GM23338 (cell line): ENCODE measurements around the gene DOCK2. TPM values are rescaled to one million over a fixed set of nuclear protein-coding genes. Genes with fewer than 3 reads are reported as not detected.

Experiments
- ATAC-seq: fragments of 200-7000 bp; cut with Tn5 transposase; 3 replicates; pipeline ENCODE4 v1.9.1; 2020
- DNase-seq: peaks from one replicate; pipeline ENCODE4 v3.0.0-alpha.2; 2015; ENCODE audit warnings: low spot score
- H2AFZ ChIP-seq: fragments of 200-600 bp; sonication (generic); 2 replicates; pipeline ENCODE4 v1.8.0; 2016; ENCODE audit warnings: antibody characterized with exemption, mild to moderate bottlenecking, moderate library complexity
- H3F3A ChIP-seq: fragments of 200-600 bp; sonication (generic); replicated peaks from 2 replicates; pipeline ENCODE4 v1.8.0; 2017; ENCODE audit warnings: antibody characterized with exemption, mixed run types, low read depth
- H3K27ac ChIP-seq: fragments of 200-600 bp; sonication (generic); 2 replicates; pipeline ENCODE4 v1.6.1; 2016; ENCODE audit warnings: low read depth
- H3K27me3 ChIP-seq: fragments of 200-600 bp; sonication (generic); 2 replicates; pipeline ENCODE4 v1.8.0; 2016; ENCODE audit warnings: mild to moderate bottlenecking, mixed run types, moderate library complexity; ENCODE audit not compliant: insufficient read depth
- H3K36me3 ChIP-seq: fragments of 200-600 bp; sonication (generic); 2 replicates; pipeline ENCODE4 v1.8.0; 2016; ENCODE audit warnings: mild to moderate bottlenecking; ENCODE audit not compliant: insufficient read depth
- H3K4me1 ChIP-seq: fragments of 200-600 bp; sonication (generic); 2 replicates; pipeline ENCODE4 v1.8.0; 2016; ENCODE audit warnings: mild to moderate bottlenecking, moderate library complexity; ENCODE audit not compliant: insufficient read depth
- H3K4me2 ChIP-seq: fragments of 200-600 bp; sonication (generic); 2 replicates; pipeline ENCODE4 v1.7.1; 2017; ENCODE audit warnings: mixed run types
- H3K4me3 ChIP-seq: fragments of 200-600 bp; sonication (generic); 2 replicates; pipeline ENCODE4 v1.6.1; 2016; ENCODE audit warnings: mixed run types
- H3K79me2 ChIP-seq: fragments of 200-600 bp; sonication (generic); replicated peaks from 2 replicates; pipeline ENCODE4 v1.8.0; 2017; ENCODE audit warnings: mild to moderate bottlenecking; ENCODE audit not compliant: insufficient read depth
- H3K9me2 ChIP-seq: fragments of 200-600 bp; sonication (generic); 2 replicates; pipeline ENCODE4 v1.8.0; 2017; ENCODE audit not compliant: insufficient read depth
- H4K20me1 ChIP-seq: fragments of 200-600 bp; sonication (generic); replicated peaks from 2 replicates; pipeline ENCODE4 v1.8.0; 2017; ENCODE audit warnings: mild to moderate bottlenecking; ENCODE audit not compliant: insufficient read depth
- H3K27ac Mint-ChIP-seq: 2 replicates; pipeline ENCODE4 v1.8.0; 2020; ENCODE audit warnings: inconsistent platforms, mild to moderate bottlenecking, moderate library complexity, mixed read lengths
- H3K27me3 Mint-ChIP-seq: 3 replicates; pipeline ENCODE4 v1.8.0; 2022; ENCODE audit warnings: low read depth, mild to moderate bottlenecking, moderate library complexity, mixed read lengths, inconsistent platforms; ENCODE audit not compliant: insufficient read depth, poor library complexity
- H3K36me3 Mint-ChIP-seq: 3 replicates; pipeline ENCODE4 v1.8.0; 2021; ENCODE audit warnings: low read depth, mild to moderate bottlenecking, inconsistent platforms, moderate library complexity, mixed read lengths
- H3K4me1 Mint-ChIP-seq: 3 replicates; pipeline ENCODE4 v1.8.0; 2020; ENCODE audit warnings: mild to moderate bottlenecking, inconsistent platforms, mixed read lengths
- H3K4me3 Mint-ChIP-seq: 3 replicates; pipeline ENCODE4 v1.8.0; 2021; ENCODE audit warnings: moderate library complexity, mild to moderate bottlenecking, inconsistent platforms, mixed read lengths
- H3K9me3 Mint-ChIP-seq: 3 replicates; pipeline ENCODE4 v1.8.0; 2020; ENCODE audit warnings: moderate library complexity, mild to moderate bottlenecking, inconsistent platforms, mixed read lengths
- CREB1 ChIP-seq: fragments of 250-450 bp; sonication (Bioruptor Pico); IDR thresholded peaks from 2 replicates; pipeline ENCODE4 v1.5.0; 2020; ENCODE audit warnings: low read depth, mild to moderate bottlenecking, moderate library complexity
- CTCF ChIP-seq, 2 experiments: fragments of 200-600 bp in 1 of 2; sonication (generic) in 1 of 2; conservative IDR thresholded peaks; 2 replicates each; pipeline versions ENCODE4 v1.5.1 to v1.6.1; 2016 to 2017; ENCODE audit warnings: antibody characterized with exemption in 2 of 2, low read depth in 2 of 2, mild to moderate bottlenecking in 2 of 2, moderate library complexity in 1 of 2
- ETS1 ChIP-seq: IDR thresholded peaks from 2 replicates; pipeline ENCODE4 v1.6.1; 2016; ENCODE audit warnings: antibody characterized with exemption
- EZH2 ChIP-seq: fragments of 200-600 bp; sonication (generic); IDR thresholded peaks from one replicate; pipeline ENCODE4 v1.8.0; 2017; ENCODE audit warnings: antibody characterized with exemption, mild to moderate bottlenecking, low read depth; ENCODE audit not compliant: unreplicated experiment
- EZH2phosphoT487 ChIP-seq: fragments of 200-600 bp; sonication (generic); IDR thresholded peaks from one replicate; pipeline ENCODE4 v1.8.1; 2018; ENCODE audit warnings: antibody characterized with exemption; ENCODE audit not compliant: unreplicated experiment
- JUNB ChIP-seq: IDR thresholded peaks from one replicate; pipeline ENCODE4 v1.6.1; 2016; ENCODE audit warnings: antibody characterized with exemption; ENCODE audit not compliant: unreplicated experiment
- NANOG ChIP-seq: IDR thresholded peaks from 2 replicates; pipeline ENCODE4 v1.6.1; 2016; ENCODE audit warnings: antibody characterized with exemption, borderline replicate concordance
- POLR2AphosphoS5 ChIP-seq: IDR thresholded peaks from 2 replicates; pipeline ENCODE4 v1.6.1; 2016; ENCODE audit warnings: antibody characterized with exemption, low read depth
- STAT1 ChIP-seq: IDR thresholded peaks from one replicate; pipeline ENCODE4 v1.6.1; 2016; ENCODE audit warnings: antibody characterized with exemption; ENCODE audit not compliant: unreplicated experiment
- ZNF114 ChIP-seq: fragments of 250-450 bp; sonication (Bioruptor Pico); IDR thresholded peaks from 2 replicates; pipeline ENCODE4 v1.5.0; 2020; ENCODE audit warnings: mild to moderate bottlenecking, moderate library complexity
- ZNF331 ChIP-seq: fragments of 250-450 bp; sonication (Bioruptor Pico); IDR thresholded peaks from 2 replicates; pipeline ENCODE4 v1.5.0; 2020; ENCODE audit warnings: low read depth, mild to moderate bottlenecking, moderate library complexity
- polyA plus RNA-seq: library from polyadenylated mRNA; unstranded; fragments of >200 nt; fragmentation: Nextera tagmentation; extraction: Ambion mirVana; gene quantifications from 2 replicates; pipeline ENCODE4 v1.2.1, GENCODE V29; 2016
- total RNA-seq: library from RNA; depleted of rRNA; stranded (reverse); fragments of >200 nt; shearing (Covaris generic); gene quantifications from 2 replicates; pipeline ENCODE4 v1.2.3, GENCODE V29; 2014
- TF ChIP-seq, protein P1 (sequence below): IDR thresholded peaks from one replicate; pipeline ENCODE4 v1.6.1; 2018; ENCODE audit warnings: antibody characterized with exemption; ENCODE audit not compliant: unreplicated experiment
- TF ChIP-seq, protein P2 (sequence below): fragments of 250-450 bp; sonication (Bioruptor Pico); IDR thresholded peaks from 2 replicates; pipeline ENCODE4 v1.5.0; 2020; ENCODE audit warnings: mild to moderate bottlenecking, moderate library complexity

DOCK2 gene
- total and polyA plus RNA-seq, 2 experiments from 2014 or later: 3.7 to 9.4 TPM

DNA sequence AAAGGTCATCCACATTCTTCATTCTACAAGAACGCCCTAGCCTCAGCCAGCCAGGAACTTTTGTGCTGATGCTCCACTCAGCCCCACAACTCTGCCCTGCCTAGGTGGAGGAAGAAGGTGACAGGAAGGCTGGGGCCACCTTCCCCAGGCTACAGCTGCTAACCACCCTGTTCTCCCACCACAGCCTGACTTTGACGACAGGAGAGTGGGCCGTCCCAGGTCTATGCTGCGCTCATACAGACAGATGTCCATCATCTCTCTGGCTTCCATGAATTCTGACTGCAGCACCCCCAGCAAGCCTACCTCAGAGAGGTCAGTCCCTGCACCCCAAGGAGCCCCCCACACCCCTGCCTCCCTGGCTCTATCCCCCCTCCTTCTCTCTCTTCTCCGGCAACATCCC is 440.5 kb downstream of the DOCK2 start:
- no peak overlapping the region for H3K4me2 ChIP-seq
- H3K4me3 ChIP-seq: no peak overlapping the region
- H3K36me3 ChIP-seq: no peaks in the 10 kb centered on the region
- no peaks in the 10 kb centered on the region for H3K36me3 Mint-ChIP-seq
- no peak overlapping the region for H3K27ac Mint-ChIP-seq
- TF ChIP-seq CREB1 (CRISPR knock-in tag) (no peak), NANOG (no peak), CTCF (conservative IDR thresholded peaks at IDR 0.05; ENCODE audit: low read depth in 2 of 2) (no peak), EZH2phosphoT487 (no peak), JUNB (no peak), ZNF114 (CRISPR knock-in tag) (no peak), EZH2 (no peak), ETS1 (no peak), ZNF331 (CRISPR knock-in tag) (no peak), POLR2AphosphoS5 (no peak), STAT1 (no peak)
- TF ChIP-seq, protein P1, sequence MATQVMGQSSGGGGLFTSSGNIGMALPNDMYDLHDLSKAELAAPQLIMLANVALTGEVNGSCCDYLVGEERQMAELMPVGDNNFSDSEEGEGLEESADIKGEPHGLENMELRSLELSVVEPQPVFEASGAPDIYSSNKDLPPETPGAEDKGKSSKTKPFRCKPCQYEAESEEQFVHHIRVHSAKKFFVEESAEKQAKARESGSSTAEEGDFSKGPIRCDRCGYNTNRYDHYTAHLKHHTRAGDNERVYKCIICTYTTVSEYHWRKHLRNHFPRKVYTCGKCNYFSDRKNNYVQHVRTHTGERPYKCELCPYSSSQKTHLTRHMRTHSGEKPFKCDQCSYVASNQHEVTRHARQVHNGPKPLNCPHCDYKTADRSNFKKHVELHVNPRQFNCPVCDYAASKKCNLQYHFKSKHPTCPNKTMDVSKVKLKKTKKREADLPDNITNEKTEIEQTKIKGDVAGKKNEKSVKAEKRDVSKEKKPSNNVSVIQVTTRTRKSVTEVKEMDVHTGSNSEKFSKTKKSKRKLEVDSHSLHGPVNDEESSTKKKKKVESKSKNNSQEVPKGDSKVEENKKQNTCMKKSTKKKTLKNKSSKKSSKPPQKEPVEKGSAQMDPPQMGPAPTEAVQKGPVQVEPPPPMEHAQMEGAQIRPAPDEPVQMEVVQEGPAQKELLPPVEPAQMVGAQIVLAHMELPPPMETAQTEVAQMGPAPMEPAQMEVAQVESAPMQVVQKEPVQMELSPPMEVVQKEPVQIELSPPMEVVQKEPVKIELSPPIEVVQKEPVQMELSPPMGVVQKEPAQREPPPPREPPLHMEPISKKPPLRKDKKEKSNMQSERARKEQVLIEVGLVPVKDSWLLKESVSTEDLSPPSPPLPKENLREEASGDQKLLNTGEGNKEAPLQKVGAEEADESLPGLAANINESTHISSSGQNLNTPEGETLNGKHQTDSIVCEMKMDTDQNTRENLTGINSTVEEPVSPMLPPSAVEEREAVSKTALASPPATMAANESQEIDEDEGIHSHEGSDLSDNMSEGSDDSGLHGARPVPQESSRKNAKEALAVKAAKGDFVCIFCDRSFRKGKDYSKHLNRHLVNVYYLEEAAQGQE: no peak
- TF ChIP-seq, protein P2, sequence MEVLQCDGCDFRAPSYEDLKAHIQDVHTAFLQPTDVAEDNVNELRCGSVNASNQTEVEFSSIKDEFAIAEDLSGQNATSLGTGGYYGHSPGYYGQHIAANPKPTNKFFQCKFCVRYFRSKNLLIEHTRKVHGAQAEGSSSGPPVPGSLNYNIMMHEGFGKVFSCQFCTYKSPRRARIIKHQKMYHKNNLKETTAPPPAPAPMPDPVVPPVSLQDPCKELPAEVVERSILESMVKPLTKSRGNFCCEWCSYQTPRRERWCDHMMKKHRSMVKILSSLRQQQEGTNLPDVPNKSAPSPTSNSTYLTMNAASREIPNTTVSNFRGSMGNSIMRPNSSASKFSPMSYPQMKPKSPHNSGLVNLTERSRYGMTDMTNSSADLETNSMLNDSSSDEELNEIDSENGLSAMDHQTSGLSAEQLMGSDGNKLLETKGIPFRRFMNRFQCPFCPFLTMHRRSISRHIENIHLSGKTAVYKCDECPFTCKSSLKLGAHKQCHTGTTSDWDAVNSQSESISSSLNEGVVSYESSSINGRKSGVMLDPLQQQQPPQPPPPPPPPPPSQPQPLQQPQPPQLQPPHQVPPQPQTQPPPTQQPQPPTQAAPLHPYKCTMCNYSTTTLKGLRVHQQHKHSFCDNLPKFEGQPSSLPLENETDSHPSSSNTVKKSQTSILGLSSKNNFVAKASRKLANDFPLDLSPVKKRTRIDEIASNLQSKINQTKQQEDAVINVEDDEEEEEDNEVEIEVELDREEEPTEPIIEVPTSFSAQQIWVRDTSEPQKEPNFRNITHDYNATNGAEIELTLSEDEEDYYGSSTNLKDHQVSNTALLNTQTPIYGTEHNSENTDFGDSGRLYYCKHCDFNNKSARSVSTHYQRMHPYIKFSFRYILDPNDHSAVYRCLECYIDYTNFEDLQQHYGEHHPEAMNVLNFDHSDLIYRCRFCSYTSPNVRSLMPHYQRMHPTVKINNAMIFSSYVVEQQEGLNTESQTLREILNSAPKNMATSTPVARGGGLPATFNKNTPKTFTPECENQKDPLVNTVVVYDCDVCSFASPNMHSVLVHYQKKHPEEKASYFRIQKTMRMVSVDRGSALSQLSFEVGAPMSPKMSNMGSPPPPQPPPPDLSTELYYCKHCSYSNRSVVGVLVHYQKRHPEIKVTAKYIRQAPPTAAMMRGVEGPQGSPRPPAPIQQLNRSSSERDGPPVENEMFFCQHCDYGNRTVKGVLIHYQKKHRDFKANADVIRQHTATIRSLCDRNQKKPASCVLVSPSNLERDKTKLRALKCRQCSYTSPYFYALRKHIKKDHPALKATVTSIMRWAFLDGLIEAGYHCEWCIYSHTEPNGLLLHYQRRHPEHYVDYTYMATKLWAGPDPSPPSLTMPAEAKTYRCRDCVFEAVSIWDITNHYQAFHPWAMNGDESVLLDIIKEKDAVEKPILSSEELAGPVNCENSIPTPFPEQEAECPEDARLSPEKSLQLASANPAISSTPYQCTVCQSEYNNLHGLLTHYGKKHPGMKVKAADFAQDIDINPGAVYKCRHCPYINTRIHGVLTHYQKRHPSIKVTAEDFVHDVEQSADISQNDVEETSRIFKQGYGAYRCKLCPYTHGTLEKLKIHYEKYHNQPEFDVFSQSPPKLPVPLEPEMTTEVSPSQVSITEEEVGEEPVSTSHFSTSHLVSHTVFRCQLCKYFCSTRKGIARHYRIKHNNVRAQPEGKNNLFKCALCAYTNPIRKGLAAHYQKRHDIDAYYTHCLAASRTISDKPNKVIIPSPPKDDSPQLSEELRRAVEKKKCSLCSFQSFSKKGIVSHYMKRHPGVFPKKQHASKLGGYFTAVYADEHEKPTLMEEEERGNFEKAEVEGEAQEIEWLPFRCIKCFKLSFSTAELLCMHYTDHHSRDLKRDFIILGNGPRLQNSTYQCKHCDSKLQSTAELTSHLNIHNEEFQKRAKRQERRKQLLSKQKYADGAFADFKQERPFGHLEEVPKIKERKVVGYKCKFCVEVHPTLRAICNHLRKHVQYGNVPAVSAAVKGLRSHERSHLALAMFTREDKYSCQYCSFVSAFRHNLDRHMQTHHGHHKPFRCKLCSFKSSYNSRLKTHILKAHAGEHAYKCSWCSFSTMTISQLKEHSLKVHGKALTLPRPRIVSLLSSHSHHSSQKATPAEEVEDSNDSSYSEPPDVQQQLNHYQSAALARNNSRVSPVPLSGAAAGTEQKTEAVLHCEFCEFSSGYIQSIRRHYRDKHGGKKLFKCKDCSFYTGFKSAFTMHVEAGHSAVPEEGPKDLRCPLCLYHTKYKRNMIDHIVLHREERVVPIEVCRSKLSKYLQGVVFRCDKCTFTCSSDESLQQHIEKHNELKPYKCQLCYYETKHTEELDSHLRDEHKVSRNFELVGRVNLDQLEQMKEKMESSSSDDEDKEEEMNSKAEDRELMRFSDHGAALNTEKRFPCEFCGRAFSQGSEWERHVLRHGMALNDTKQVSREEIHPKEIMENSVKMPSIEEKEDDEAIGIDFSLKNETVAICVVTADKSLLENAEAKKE (CRISPR knock-in tag): no peak
- H2AFZ ChIP-seq: no peak overlapping the region
- H4K20me1 ChIP-seq: no peaks in the 10 kb centered on the region
- H3K27me3 ChIP-seq: no peaks in the 10 kb centered on the region
- no peak overlapping the region for H3K4me3 Mint-ChIP-seq
- H3K27ac ChIP-seq: no peak overlapping the region
- no peaks in the 10 kb centered on the region for H3K4me1 ChIP-seq
- no peaks in the 10 kb centered on the region for H3K79me2 ChIP-seq
- H3K9me3 Mint-ChIP-seq: no peaks in the 10 kb centered on the region
- DNase-seq: no peak
- H3K4me1 Mint-ChIP-seq: no peaks in the 10 kb centered on the region
- ATAC-seq: no peak
- H3F3A ChIP-seq: no peaks in the 10 kb centered on the region
- no peaks in the 10 kb centered on the region for H3K9me2 ChIP-seq
- peaks cover 4% of the 10 kb centered on the region for H3K27me3 Mint-ChIP-seq
